Panc1 (cell line): Measurements from ENCODE around the gene TSHZ2.

Source experiments
- POLR2AphosphoS5 ChIP-seq: IDR thresholded peaks from 2 replicates; pipeline ENCODE4 v1.6.1; 2012; ENCODE audit warnings: mild to moderate bottlenecking, low read depth, low read length, moderate library complexity
- SIN3A ChIP-seq: IDR thresholded peaks from 2 replicates; pipeline ENCODE4 v1.6.1; 2012; ENCODE audit warnings: low read depth, mild to moderate bottlenecking, low read length, moderate library complexity, borderline replicate concordance; ENCODE audit not compliant: insufficient read depth
- TCF7L2 ChIP-seq: IDR thresholded peaks from 2 replicates; pipeline ENCODE4 v1.6.1; 2011; ENCODE audit warnings: mild to moderate bottlenecking, low read depth, low read length, inconsistent platforms
- TF ChIP-seq, protein P1 (sequence below): fragments of 450-650 bp; IDR thresholded peaks from 2 replicates; pipeline ENCODE4 v1.5.1; 2017; ENCODE audit warnings: mild to moderate bottlenecking
- TF ChIP-seq, protein P2 (sequence below), 2 experiments: IDR thresholded peaks; 2 replicates each; pipeline ENCODE4 v1.6.1; 2011 to 2012; ENCODE audit warnings: low read depth in 2 of 2, control low read depth in 1 of 2, low read length in 1 of 2, mild to moderate bottlenecking in 1 of 2, moderate library complexity in 1 of 2; ENCODE audit not compliant: insufficient read depth in 1 of 2

DNA sequence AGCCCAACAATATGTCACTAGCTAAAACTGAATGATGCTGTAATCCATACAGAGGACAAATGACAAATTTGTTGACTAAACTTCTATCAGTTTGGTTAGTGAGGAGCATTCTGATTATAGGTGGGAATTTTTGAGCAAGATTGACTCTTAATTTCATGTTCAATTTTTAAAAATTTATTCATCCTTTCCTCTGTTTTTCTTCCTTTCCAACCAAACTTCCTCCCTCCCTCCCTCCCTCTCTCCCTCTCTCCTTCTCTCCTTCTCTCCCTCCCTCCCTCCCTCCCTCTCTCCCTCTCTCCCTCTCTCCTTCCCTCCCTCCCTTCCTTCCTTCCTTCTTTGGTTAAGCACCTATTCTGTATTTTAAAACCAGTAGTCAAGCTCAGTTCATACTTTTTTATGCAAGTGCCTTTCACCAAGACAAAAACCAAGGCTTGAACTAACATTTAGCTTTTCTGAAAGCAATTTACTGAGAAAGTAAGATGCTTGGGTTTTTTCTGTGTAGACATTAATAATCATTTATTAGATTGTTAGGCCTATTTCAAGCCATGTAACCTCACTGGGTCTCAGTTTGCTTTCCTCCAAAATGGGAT lies 112.3 kb downstream of the TSHZ2 start:
- TF ChIP-seq, protein P1, sequence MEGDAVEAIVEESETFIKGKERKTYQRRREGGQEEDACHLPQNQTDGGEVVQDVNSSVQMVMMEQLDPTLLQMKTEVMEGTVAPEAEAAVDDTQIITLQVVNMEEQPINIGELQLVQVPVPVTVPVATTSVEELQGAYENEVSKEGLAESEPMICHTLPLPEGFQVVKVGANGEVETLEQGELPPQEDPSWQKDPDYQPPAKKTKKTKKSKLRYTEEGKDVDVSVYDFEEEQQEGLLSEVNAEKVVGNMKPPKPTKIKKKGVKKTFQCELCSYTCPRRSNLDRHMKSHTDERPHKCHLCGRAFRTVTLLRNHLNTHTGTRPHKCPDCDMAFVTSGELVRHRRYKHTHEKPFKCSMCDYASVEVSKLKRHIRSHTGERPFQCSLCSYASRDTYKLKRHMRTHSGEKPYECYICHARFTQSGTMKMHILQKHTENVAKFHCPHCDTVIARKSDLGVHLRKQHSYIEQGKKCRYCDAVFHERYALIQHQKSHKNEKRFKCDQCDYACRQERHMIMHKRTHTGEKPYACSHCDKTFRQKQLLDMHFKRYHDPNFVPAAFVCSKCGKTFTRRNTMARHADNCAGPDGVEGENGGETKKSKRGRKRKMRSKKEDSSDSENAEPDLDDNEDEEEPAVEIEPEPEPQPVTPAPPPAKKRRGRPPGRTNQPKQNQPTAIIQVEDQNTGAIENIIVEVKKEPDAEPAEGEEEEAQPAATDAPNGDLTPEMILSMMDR = no peak
- TF ChIP-seq, protein P2, sequence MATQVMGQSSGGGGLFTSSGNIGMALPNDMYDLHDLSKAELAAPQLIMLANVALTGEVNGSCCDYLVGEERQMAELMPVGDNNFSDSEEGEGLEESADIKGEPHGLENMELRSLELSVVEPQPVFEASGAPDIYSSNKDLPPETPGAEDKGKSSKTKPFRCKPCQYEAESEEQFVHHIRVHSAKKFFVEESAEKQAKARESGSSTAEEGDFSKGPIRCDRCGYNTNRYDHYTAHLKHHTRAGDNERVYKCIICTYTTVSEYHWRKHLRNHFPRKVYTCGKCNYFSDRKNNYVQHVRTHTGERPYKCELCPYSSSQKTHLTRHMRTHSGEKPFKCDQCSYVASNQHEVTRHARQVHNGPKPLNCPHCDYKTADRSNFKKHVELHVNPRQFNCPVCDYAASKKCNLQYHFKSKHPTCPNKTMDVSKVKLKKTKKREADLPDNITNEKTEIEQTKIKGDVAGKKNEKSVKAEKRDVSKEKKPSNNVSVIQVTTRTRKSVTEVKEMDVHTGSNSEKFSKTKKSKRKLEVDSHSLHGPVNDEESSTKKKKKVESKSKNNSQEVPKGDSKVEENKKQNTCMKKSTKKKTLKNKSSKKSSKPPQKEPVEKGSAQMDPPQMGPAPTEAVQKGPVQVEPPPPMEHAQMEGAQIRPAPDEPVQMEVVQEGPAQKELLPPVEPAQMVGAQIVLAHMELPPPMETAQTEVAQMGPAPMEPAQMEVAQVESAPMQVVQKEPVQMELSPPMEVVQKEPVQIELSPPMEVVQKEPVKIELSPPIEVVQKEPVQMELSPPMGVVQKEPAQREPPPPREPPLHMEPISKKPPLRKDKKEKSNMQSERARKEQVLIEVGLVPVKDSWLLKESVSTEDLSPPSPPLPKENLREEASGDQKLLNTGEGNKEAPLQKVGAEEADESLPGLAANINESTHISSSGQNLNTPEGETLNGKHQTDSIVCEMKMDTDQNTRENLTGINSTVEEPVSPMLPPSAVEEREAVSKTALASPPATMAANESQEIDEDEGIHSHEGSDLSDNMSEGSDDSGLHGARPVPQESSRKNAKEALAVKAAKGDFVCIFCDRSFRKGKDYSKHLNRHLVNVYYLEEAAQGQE (IDR thresholded peaks at IDR 0.05; ENCODE audit: insufficient read depth in 1 of 2, low read depth in 2 of 2, low read length in 1 of 2) = no peak
- TF ChIP-seq SIN3A (no peak), POLR2AphosphoS5 (no peak), TCF7L2 (no peak)
